SK-N-SH treated with all-trans-retinoic acid at 6 μM for 48 hours (cell line): ENCODE data around the gene KIFAP3.

Experiments used
- SNAI2 ChIP-seq: fragments of 250-450 bp; sonication (Bioruptor Pico); IDR thresholded peaks from 2 replicates; pipeline ENCODE4 v1.5.0; 2020; ENCODE audit warnings: mild to moderate bottlenecking, moderate library complexity
- TOX ChIP-seq: fragments of 250-450 bp; sonication (Bioruptor Pico); IDR thresholded peaks from 2 replicates; pipeline ENCODE4 v1.8.0; 2021; ENCODE audit warnings: mild to moderate bottlenecking, moderate library complexity, borderline replicate concordance
- ZNF8 ChIP-seq: fragments of 450-650 bp; formaldehyde crosslinking; IDR thresholded peaks from 2 replicates; pipeline ENCODE4 v1.5.0; 2020; ENCODE audit warnings: mild to moderate bottlenecking, moderate library complexity

DNA sequence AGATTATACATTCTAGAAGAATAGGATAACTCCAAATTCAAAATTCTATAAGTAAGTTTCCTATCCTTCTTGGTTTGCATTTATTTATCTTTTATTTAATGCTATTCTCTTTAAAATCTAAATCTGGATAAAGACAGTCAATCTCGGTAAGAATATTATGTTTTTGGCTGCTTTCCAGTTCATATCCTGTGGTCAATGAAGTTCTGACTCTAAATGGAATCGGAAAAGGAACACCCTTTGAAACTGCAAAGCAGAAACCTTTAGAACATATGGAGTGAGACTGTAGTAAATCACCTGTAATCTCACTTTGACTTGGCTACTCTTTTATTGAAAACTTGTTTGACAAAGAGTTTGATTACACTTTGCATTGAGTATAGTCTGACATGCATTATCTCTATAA, 85.2 kb downstream of the KIFAP3 start:
- TF ChIP-seq ZNF8 (CRISPR knock-in tag) (no peak), TOX (CRISPR knock-in tag) (no peak), SNAI2 (CRISPR knock-in tag) (no peak)
